GM13976 (cell line): Measurements from ENCODE around the gene KCNG1.

Source experiments
- DNase-seq: peaks from one replicate; pipeline ENCODE4 v3.0.0; 2012; ENCODE audit warnings: low spot score
- in situ Hi-C: fragments of 300-500 bp; cut with MboI; formaldehyde crosslinking; loops from one replicate; pipeline ENCODE4 v1.12.0; 2022; ENCODE audit warnings: low sequenced_read_pairs, mixed read lengths, inconsistent platforms; ENCODE audit not compliant: unreplicated experiment
- TF ChIP-seq, protein P1 (sequence below): IDR thresholded peaks from 2 replicates; pipeline ENCODE4 v1.5.1; 2012; ENCODE audit warnings: borderline replicate concordance, mild to moderate bottlenecking; ENCODE audit not compliant: insufficient read depth; ENCODE audit errors: extremely low read depth, missing control alignments, control extremely low read depth

KCNG1 gene

DNA sequence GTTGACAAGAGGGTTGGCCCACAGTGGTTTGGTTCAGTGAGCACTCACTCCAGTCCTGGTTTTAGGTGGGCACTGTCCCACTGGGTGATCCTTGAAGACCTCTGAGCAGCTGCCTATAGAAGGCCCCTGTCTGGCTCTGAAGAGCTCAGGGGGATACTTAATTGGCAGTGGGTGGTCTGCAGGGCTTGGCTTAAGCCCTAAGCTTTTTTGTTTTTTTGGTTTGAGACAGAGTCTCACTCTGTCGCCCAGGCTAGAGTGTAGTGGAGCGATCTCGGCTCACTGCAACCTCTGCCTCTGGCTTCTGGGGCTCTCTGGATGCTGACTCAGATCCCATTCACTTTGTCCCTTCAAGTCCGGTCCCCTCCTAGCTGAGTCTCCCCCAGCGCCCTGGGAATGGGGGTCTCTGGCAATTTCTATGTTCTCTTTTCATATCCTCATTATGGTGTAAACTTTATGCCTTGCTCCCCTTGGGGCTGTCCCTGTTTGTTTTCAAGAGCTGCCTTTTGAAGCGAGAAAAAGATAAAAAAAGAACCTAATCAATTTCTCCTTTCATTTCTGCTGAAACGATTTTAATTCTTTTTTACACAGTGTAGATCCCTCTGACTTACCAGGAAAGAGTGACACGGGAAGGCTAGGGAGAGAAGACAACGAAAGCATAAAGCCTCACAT, 12.2 kb upstream of the KCNG1 start:
- DNase-seq: no peak
- TF ChIP-seq, protein P1, sequence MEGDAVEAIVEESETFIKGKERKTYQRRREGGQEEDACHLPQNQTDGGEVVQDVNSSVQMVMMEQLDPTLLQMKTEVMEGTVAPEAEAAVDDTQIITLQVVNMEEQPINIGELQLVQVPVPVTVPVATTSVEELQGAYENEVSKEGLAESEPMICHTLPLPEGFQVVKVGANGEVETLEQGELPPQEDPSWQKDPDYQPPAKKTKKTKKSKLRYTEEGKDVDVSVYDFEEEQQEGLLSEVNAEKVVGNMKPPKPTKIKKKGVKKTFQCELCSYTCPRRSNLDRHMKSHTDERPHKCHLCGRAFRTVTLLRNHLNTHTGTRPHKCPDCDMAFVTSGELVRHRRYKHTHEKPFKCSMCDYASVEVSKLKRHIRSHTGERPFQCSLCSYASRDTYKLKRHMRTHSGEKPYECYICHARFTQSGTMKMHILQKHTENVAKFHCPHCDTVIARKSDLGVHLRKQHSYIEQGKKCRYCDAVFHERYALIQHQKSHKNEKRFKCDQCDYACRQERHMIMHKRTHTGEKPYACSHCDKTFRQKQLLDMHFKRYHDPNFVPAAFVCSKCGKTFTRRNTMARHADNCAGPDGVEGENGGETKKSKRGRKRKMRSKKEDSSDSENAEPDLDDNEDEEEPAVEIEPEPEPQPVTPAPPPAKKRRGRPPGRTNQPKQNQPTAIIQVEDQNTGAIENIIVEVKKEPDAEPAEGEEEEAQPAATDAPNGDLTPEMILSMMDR: no peak
- in situ Hi-C loops: no loop called here

- TF ChIP-seq, protein P1: no peak
- DNase-seq: no peak
- in situ Hi-C loops: no loop called here
These were observed 11.6 kb upstream of the KCNG1 start for GRCh38 chr20:51034476-51034875.

DNA sequence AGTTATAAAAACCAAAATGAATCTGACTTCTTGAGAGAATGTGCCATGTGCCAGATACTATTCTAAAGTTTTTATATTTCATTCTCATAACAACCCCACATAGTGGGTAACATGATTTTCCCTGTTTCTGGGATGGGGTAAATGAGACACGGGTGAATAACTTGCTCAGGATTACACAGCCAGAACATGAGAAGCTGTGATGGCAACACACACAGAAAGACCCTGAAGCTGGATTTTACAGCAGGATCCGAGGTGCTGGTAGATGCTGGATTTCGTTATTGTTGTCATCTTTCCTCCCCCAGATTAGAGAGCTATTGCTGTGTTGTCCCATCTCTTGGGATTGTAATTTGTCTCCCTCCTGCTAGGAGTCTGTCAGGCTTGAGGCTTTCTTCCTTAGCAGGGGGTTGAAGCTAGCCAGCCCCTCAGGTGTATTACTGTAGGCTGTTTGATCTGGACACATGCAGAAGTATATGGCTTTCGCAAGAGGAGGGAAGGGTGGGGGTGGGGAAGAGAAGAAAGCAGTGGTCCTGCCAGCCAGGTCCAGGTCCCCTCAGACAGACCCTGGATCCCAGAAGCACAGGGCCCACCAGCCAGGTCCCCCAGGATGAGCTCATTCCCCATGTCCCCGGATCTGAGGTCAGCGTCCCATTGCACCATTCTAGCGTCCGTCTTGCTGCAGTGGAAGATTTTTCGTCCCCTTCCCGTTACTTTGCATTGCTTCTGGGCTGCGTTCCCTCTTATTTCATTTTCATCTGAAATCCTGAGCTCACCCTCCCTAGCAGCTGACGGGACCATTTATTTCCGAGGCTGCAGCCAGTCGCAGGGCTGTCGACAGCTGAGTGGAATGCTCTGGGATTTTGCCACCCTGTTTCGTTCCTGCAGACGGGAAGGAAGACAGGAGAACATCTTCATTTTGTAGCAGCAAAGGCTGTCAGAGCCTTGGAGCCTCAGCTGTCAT, 7.3 kb upstream of the KCNG1 start:
- in situ Hi-C loops: no loop called here
- no peak for DNase-seq
- TF ChIP-seq, protein P1: no peak

- TF ChIP-seq, protein P1: no peak
- DNase-seq: no peak
- in situ Hi-C loops: no loop called here
These were observed 6.6 kb upstream of the KCNG1 start for GRCh38 chr20:51029556-51029955.

DNA sequence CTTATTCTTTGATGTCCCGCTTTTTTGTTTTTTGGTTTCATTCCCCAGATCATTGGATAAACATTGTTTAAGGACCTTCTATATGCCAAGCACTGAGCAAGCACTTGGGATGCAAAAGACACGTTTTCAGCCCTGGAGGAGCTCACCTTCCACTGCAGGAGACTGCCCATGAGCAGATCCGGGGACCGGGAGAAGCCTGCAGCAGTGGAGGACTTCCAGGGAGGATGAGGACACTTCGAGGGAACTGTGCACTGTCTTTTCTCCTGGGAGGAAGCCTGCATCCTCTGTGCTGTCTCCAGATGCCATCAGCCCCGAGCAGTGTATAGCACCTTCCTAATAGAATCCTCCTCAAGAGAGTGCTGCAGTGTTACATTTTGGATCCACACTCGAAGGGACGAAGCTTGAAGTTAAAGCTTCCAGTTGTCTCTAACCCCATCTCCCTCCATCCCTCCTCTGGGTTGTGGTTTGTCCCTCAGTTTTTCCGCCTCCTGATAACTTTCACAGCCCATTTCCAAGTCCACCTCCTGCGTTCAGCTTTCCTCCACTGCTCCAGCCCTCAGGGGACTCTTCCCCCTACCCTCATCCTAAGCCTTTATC, 5.8 kb upstream of the KCNG1 start:
- in situ Hi-C loops: no loop called here
- no peak for DNase-seq
- TF ChIP-seq, protein P1: no peak

DNA sequence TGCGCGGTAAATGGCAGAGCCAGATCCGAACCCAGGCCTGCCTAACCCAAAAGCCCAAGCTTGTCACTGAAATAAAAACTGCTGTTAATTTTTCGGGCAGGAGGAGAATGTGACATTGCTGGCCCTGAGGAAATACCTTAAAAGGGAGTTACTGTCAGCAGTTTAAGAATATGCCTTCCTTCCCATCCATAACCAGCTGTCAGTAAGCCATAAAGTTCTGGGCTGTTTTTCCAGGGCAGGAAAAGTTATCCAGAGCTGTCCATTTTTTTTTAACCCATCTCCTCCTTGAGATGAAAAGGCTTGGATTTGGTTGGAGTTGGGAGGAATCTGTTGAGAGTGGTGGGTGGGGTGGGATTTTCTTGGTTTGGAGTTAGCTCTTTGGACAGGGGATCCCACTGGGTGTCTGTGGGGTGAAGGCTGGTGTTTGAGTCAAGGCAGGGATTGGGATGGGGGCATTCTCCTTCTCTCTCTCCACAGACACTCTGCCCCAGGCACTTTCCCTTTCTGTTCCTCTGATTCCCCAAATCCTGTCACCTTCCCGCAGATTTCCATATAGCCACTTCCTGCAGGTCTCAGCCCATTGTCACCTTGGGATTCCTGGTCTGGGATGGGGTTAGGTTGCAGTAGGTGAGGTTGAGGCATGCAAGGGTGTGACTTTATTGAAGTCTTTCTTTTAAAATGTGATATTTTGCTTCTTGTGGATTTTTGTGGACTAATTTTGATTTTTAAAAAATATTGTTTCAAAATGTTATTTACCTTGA, 4.3 kb upstream of the KCNG1 start:
- no peak for DNase-seq
- in situ Hi-C loops: no loop called here

More for the DNA sequence above, 4.3 kb upstream of the KCNG1 start:
- TF ChIP-seq, protein P1: no peak
